Muscle of back (tissue), 13 donors: ENCODE data around the gene C1GALT1. TPM values are rescaled to one million over a fixed set of nuclear protein-coding genes. Genes with fewer than 3 reads are reported as not detected.
"Not testable (repeated sequence)": the region's sequence is repeated elsewhere in the genome, so short reads cannot be mapped to it uniquely, and the experiment has no call there.

ENCODE experiments used
- DNase-seq, 3 donors: peaks; one replicate each; pipeline versions ENCODE4 v3.0.0 to v3.0.0-alpha.2; 2013
- long read RNA-seq, 9 donors: transcript quantifications; one replicate each; lab custom pipeline, GENCODE V29; 2026
- polyA plus RNA-seq, 10 donors: library from polyadenylated mRNA; unstranded; fragments of 120-200 nt; gene quantifications; one replicate each; pipeline ENCODE4 v1.2.1, GENCODE V29; 2013; ENCODE audit not compliant: insufficient read length in 10 of 10

Gene C1GALT1
- 10 to 100 TPM; 14.6 to 27.6 (median 19.4) TPM for polyA plus RNA-seq
- long read RNA-seq, donor 1, full-length matches to known transcripts: 6 of 6 reads
- long read RNA-seq, donor 1, partial matches to known transcripts: 0 of 6 reads
- long read RNA-seq, donor 1, other reads (novel, unspliced or antisense): 0 of 6 reads
- long read RNA-seq, donor 2, full-length matches to known transcripts: 3 of 3 reads
- long read RNA-seq, donor 2, partial matches to known transcripts: 0 of 3 reads
- long read RNA-seq, donor 2, other reads (novel, unspliced or antisense): 0 of 3 reads
- long read RNA-seq, donor 3: 0 reads
- long read RNA-seq, donor 4, full-length matches to known transcripts: 6 of 6 reads
- long read RNA-seq, donor 4, partial matches to known transcripts: 0 of 6 reads
- long read RNA-seq, donor 4, other reads (novel, unspliced or antisense): 0 of 6 reads
- long read RNA-seq, donor 5, full-length matches to known transcripts: 9 of 9 reads
- long read RNA-seq, donor 5, partial matches to known transcripts: 0 of 9 reads
- long read RNA-seq, donor 5, other reads (novel, unspliced or antisense): 0 of 9 reads
- long read RNA-seq, donor 6, full-length matches to known transcripts: 6 of 6 reads
- long read RNA-seq, donor 6, partial matches to known transcripts: 0 of 6 reads
- long read RNA-seq, donor 6, other reads (novel, unspliced or antisense): 0 of 6 reads
- long read RNA-seq, donor 7, full-length matches to known transcripts: 1 of 1 reads
- long read RNA-seq, donor 7, partial matches to known transcripts: 0 of 1 reads
- long read RNA-seq, donor 7, other reads (novel, unspliced or antisense): 0 of 1 reads
- long read RNA-seq, donor 8, full-length matches to known transcripts: 1 of 1 reads
- long read RNA-seq, donor 8, partial matches to known transcripts: 0 of 1 reads
- long read RNA-seq, donor 8, other reads (novel, unspliced or antisense): 0 of 1 reads
- long read RNA-seq, donor 9: 0 reads

DNA sequence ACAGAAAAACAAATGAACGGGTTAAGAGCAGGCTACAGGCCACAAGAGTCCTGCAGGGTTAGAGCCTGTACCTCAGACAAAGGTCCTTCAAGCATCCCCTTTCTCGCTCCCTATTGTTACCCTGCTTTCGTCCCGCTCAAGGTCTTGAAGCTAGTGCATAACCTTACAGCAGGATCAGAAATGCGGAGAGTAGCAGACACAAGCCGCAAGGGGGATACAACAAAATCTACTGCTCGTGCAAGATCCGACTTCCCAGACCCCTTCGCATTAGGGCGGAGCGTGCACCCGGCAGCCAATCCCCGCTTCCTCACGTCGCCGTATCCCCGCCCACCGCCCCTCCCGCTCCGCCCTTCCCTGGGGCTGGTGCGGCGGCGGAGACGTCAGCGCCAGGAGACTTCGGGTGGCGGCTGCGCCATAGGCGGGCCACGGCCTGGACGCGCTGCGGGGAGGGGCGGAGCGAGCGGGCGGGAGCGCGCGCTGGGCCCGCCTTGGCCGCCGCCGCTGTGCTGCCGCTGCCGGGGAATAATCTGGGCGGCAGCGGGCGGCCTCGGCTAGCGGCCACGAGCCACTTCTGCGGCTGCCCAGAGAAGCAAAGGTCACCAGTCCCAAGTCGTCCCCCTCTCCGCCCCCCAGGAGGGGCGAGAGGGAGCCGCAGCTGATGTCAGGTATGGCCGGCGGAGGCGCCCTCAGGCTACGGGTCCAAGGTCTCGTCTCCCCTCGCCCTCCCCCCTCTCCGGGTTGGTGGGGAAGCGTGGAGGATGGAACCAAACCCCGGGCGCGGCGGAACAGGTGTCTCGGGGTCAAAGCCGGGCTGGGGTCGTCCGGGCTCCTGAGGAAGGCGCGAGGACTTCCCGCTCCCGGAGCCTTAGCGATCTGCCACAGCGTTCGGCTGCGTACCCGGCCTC lies at the start of gene C1GALT1:
Gene C1GALT1, plus strand, starts transcription at position 389 of the 905 bp plus-strand sequence. CDS start 51,776 bp downstream, outside the sequence.
- DNase-seq: peak; percentile 98 to 99 (median 98)

DNA sequence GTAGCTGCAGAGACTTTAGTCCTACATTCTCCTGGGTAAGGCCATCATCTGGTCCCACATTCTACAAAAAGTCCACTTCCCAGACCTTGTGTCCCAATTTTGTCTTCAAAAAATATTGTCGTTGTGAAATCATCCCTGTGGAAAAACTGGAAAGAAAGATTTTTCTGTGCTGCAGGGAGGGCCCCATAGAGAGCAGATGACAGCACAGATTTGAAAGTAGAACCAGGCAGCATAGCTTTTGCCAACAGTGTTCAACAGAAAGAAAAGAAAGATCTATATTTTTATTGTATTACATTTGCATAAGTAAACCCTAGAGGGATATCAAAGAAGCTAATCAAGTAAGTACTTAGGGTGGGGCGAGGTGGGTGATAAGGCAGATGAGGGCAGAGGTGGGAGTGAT lies 48.3 kb upstream of the C1GALT1 start:
- no peak for DNase-seq

DNA sequence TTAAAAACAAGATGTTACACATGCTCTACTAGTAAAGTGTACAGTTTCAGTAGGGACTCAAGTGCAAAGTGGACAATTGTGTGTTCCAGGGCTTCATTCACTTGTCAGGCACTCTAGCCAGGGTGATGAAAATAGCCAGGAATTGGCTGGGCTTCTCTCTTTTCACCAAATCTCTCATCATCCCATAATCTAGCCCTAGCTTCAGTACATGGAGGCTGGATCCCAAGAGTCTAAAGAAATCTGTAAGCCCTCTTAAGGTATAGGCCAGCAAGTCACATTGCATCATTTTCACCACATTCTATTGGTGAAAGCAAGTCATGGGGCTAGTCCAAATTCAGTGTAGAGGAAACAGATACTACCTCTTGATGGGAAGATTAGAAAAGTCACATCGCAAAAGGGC lies 47.3 kb upstream of the C1GALT1 start:
- no peak for DNase-seq

DNA sequence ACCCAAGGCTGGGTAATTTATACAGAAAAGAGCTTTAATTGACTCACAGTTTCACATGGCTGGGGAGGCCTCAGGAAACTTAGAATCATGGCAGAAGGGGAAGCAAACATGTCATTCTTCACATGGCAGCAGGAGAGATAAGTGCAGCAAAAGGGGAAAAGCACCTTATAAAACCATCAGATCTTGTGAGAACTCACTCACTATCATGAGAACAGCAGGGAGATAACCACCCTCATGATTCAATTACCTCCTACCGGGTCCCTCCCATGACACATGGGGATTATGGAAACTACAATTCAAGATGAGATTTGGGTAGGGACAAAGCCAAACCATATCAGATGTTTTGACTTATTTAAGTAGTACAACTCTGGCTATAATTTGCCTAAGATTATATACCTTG lies 46.4 kb upstream of the C1GALT1 start:
- DNase-seq: not testable (repeated sequence)

DNA sequence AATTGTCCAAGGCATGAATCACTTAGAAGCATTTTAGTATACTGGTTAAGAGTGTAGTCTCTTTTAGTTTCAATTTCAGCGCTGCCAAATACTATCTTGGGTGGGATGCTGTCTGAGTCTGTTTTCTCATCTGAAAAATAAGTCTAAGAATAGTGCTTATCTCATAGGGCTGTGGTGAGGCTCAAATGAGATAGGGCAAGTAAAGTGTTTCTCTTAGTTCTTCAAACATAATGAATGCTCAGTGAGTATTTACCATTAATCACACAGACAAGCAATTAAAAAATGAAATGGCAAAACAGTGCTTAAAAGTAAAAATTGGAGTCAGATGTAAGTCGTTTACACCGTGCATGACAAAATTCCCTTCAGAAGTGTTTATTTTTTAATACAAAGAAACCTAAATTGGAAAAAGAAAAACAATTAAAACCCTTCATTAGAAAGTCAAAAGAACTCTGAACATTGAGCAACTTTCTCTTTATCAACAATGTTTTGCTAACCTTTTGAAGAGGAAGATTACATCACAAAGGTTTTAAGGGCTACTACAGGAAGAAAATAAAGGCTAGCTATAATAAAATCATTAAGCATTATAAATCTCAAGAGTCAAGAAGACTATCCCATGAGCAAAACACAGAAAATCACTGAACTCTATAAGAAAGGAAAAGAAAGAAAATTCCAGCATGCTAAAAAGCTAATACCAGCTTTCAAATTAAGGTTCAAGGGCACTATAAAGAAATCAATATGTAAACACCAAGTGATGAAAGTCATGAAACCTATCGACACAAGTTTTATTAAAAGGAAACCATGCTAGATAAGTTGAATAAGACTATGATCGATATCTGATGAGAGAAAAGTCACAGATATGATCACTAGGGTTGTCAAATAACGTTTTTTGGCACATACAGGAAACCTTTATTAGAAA lies 45.6 kb upstream of the C1GALT1 start:
- peak in 2 of 3 donors; percentile 8 to 42 for DNase-seq

DNA sequence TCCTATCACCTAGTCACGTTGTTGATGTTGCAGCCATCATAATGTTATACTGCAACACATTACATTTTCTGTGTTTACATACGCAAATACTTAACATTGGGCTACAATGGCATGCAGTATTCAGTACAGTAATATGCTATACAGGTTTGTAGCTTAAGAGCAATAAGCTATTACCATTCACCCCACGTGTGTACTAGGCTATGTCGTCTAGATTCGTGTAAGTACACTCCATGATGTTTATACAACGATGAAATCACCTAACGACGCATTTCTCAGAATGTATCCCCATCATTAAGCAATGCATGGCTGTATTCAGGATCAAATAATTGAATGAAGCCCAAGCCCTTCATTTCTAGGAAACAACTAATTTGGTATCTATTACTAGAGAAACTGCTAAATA lies 43.4 kb upstream of the C1GALT1 start:
- DNase-seq: no peak

DNA sequence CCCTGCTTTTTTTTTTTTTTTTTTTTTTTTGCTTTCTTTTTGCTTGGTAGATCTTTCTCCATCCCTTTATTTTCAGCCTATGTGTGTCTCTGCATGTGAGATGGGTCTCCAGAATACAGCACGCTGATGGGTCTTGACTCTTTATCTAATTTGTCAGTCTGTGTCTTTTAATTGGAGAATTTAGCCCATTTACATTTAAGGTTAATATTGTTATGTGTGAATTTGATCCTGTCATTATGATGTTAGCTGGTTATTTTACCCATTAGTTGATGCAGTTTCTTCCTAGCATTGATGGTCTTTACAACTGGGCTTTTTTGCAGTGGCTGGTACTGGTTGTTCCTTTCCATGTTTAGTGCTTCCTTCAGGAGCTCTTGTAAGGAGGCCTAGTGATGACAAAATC lies 38.9 kb upstream of the C1GALT1 start:
- not testable (repeated sequence) for DNase-seq

DNA sequence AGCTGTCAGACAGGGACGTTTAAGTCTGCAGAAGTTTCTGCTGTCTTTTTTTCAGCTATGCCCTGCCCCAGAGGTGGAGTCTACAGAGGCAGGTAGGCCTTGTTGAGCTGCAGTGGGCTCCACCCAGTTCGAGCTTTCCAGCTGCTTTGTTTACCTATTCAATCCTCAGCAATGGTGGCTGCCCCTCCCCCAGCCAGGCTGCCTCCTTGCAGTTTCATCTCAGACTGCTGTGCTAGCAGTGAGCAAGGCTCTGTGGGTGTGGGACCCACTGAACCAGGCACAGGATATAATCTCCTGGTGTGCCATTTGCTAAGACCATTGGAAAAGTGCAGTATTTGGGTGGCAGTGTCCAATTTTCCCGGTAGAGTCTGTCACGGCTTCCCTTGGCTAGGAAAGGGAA lies 37.2 kb upstream of the C1GALT1 start:
- DNase-seq: not testable (repeated sequence)

DNA sequence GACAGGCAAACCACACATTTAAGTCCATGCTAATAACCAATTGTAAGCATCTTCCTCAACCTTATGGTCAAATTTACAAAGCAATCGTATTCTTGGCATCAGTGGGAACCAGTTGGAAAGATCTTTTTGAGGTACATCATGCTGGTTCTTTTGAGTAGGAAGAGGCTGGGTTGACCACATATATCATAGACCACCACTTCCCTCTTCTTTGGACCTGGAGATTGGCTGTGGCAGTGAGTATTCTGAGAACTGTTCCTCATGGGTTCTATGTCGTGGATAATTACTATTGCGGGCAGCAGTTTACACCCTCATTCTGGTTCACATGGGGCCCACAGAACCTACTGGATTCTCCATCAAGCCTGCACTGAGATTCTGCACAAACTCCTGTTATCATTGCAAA lies 35.5 kb upstream of the C1GALT1 start:
- no peak for DNase-seq

DNA sequence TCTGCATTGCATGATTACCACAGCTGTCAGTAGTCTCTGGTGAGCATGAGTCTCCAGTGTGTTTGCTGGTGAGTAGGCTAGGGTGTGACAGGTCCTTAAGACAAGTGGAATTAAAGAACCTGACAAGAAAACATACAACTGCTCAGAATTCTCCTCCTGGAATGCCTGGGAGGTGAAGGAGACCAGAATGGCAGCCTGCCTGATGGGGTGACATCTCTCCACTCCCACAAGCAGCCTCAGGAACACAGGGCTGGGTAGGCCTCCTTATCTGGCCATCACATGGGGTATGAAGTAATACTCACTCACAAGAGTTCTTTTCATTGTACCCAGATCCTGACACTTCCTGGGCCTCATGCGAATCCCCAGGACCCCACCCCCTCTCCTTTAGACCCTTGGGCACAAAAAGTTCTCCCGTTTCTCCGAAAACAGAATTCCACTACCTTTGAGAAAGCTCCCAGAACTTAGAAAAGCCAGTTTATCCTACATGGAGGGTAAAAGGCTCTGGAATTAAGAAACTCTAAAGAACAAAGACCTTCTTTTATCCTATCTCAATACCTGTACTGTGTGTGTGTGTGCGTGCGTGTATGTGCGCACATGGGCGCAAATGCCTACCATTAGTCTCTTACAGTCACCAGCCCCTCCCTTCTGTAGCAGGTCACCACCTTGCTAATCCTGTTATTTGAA lies 33.4 kb upstream of the C1GALT1 start:
- DNase-seq: no peak

DNA sequence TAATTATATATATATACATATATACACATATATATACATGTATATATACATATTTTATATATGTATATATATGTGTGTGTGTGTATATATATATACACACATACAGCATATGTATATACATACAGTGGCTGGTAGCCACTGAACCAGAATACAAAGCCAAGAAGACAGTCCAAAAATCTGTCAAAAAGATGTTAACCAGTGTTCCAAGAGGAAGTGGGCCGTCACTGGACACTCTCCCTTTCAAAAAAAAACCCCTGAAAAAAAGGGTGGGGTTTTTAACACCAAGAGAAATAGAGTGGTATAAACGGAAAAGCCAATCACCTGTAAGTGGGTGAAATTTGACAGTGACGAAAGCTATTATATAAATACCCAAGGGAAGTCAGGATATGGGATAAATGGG lies 31.1 kb upstream of the C1GALT1 start:
- DNase-seq: no peak

DNA sequence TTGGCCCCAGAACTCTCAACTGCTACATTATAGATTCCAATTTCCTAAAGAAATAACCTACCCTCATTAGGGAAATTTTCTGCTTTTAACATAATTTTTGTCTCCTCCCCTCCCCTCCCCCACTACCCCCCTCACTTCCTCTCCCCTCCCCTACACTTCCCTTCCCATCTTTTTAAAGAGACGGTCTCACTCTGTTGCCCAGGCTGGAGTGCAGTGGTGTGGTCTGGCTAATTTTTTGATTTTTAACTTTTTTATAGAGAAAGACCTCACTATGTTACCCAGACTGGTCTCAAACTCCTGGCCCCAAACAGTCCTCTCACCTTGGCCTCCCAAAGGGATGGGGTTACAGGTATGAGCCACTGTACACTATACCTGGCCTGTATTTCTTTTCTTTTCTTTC lies 30.5 kb upstream of the C1GALT1 start:
- no peak for DNase-seq

DNA sequence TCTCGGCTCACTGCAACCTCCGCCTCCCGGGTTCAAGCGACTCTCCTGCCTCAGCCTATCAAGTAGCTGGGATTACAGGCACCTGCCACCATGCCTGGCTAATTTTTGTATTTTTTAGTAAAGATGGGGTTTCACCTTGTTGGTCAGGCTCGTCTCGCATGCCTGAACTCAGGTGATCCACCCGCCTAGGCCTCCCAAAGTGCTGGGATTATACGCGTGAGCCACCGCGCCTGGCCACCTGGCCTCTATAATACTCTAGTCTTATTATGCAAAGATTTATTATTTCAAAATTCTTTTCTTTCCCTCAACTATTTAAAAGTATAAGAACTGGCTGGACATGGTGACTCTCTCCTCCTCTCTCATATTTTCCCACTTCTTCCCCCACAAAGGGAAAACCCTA lies 30.0 kb upstream of the C1GALT1 start:
- DNase-seq: no peak

DNA sequence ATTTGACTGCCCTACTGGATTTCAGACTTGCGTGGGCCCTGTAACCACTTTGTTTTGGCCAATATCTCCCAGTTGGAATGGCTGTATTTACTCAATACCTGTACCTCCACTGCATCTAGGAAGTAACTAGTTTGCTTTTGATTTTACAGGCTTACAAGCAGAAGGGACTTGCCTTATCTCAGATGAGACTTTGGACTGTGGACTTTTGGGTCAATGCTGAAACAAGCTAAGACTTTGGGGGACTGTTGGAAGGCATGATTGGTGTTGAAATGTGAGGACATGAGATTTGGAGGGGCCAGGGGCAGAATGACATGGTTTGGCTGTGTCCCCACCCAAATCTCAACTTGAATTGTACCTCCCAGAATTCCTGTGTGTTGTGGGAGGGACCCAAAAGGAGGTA lies 28.0 kb upstream of the C1GALT1 start:
- DNase-seq: not testable (repeated sequence)

DNA sequence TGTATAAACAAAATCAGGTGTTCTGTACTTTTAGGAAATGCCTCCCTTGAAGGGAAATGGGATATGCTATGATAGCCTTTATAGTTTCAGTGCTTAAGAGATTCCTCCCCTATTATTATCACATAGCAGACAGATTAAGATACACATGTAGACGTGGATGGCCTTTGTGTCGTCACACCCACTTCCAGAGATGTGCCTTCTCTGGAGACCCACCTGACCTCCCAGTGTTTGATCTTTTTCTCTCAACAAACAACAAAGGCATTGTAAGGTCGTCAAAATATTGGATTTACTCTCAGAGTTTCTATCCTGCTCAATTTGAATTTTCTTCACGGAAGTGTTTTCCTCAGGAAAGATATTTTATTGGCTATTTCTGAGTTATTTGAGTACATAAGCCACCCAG lies 25.7 kb upstream of the C1GALT1 start:
- DNase-seq: no peak

DNA sequence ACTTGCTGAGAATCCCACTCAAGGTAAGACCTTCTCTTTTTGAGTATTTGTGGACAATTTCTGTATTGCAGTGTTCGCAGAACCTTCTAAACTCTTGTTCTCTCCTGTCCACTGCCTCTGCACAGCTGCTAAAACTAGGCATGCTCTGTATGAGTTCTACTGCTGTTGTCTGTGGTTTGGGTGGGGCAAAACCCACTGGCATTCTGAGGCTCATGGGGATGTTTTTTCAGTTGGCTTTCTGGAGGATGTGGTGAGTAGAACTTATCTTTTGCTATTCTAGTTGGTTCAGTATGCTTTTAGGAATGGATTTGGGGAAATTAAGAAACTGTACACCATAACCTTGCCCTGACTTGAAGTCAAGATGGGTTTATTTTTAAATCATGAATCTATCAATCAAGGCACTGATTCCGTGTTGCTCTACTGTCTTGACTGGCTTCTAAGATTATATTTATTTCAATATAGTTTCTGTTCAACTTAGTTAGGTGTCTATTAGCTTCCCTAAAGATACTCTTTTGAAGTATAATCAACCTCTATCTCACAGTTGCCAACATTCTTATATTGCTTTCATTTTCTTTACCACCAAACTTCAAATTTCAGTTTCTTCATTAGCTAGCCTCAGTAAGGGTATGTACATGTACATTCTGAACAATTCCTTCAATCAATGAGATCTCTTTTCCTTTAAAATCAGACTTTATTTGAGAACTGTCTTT lies 25.0 kb upstream of the C1GALT1 start:
- DNase-seq: peak in 1 of 3 donors; percentile 18

DNA sequence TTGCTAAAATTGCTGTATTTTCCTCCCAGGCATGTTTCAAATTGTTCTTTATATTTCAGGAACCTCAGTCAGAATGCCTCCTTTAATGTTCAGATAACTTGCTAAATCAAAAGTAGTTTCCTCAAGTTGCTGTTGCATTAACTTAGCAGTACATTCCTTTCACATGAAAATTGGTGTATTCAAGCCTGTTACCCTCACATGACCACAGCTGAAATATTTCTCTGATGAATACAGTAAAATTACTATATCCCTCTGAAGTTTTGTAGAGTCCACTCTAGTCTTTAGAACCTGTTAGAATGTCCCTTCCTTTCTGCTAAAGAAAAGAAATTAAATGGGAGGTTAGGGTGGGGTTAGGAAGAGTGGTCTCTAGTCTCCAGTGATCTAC lies 24.5 kb upstream of the C1GALT1 start:
- peak in 1 of 3 donors; percentile 7 for DNase-seq

DNA sequence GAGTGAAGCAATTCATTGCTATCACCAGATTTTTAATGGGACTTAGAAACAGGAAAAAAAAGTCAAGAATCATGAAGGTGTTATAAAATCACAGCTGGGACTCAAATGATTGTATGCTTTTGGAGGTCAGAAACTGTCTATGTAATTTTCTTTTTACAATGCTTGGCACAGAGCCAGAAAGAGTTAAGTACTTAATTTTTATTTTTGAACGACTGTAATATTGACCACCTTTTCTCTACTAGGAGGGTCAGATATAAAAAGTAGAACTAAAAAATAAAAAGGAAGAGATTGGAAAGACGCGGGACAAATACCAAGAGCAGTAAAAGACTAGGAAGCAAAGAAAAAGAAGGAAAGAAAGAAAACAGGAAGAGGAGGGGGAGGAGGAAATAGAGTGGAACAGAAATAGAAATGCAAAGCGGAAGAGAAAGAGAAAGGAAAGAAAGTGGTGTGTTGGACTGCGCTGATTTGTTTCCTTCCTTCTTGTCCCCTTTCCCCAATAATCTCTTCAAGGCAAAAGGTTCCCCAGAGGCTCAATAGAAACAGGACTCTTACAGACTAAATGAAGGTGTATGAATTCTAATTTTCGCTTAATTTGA lies 23.2 kb upstream of the C1GALT1 start:
- DNase-seq: no peak

DNA sequence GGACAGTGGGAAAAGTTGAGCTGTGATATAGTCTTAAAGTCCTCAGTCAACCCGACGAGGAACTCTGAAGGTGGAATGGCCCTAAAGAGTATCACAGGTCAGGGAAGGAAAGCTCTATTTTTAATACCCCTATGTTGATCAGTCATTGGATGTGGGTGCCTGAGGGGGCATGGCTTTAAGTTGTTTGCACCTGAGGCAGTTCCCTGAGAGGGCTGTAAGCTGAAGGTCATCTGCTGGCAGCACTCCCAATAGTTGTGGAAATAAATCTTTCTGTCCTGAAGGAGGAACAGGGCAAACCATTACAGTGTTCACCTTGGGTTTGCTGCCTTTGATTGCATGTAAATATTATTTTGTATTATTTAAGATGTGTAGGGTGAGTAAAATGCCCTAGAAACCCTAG lies 17.8 kb upstream of the C1GALT1 start:
- DNase-seq: no peak
